NCI-H82 treated with DMSO at 0.1 percent for 48 hours (cell line): ENCODE results near the gene SUSD4.

Source experiments
- DNase-seq: peaks from one replicate; lab custom pipeline; 2025; ENCODE audit not compliant: unreplicated experiment; lab: John Stamatoyannopoulos, UW

Gene SUSD4

GRCh38 chr1:223331301-223331700 is 32.7 kb downstream of the SUSD4 start:
- no peak for DNase-seq

GRCh38 chr1:223330466-223330865 is 33.5 kb downstream of the SUSD4 start:
- DNase-seq, result no peak

GRCh38 chr1:223329664-223330415 is 34.1 kb downstream of the SUSD4 start:
- DNase-seq, result no peak

- DNase-seq, result no peak
Observed at GRCh38 chr1:223329252-223329651, 34.7 kb downstream of the SUSD4 start.

GRCh38 chr1:223328566-223328965 is 35.4 kb downstream of the SUSD4 start:
- DNase-seq, result no peak

GRCh38 chr1:223326776-223327175 is 37.2 kb downstream of the SUSD4 start:
- DNase-seq, result no peak

GRCh38 chr1:223323491-223324484 is 40.2 kb downstream of the SUSD4 start:
- DNase-seq, result no peak

- DNase-seq, result no peak
Observed at GRCh38 chr1:223322868-223323267, 41.1 kb downstream of the SUSD4 start.

GRCh38 chr1:223320959-223321358 is 43.0 kb downstream of the SUSD4 start:
- DNase-seq, result no peak

GRCh38 chr1:223319905-223320580 is 43.9 kb downstream of the SUSD4 start:
- DNase-seq, result no peak

- DNase-seq, result no peak
Observed at GRCh38 chr1:223319398-223319797, 44.6 kb downstream of the SUSD4 start.

GRCh38 chr1:223316082-223316481 is 47.9 kb downstream of the SUSD4 start:
- no peak for DNase-seq

GRCh38 chr1:223315665-223316064 is 48.3 kb downstream of the SUSD4 start:
- no peak for DNase-seq

GRCh38 chr1:223313415-223313754 is 50.6 kb downstream of the SUSD4 start:
- DNase-seq, result no peak

- DNase-seq, result no peak
Observed at GRCh38 chr1:223312705-223313414, 51.1 kb downstream of the SUSD4 start.

- DNase-seq, result no peak
Observed at GRCh38 chr1:223312273-223312672, 51.7 kb downstream of the SUSD4 start.

GRCh38 chr1:223311826-223312225 is 52.1 kb downstream of the SUSD4 start:
- DNase-seq, result no peak

GRCh38 chr1:223308136-223308535 is 55.8 kb downstream of the SUSD4 start:
- DNase-seq, result no peak

- DNase-seq, result no peak
Observed at GRCh38 chr1:223307544-223307943, 56.4 kb downstream of the SUSD4 start.

GRCh38 chr1:223304931-223305330 is 59.0 kb downstream of the SUSD4 start:
- DNase-seq, result no peak

- DNase-seq, result no peak
Observed at GRCh38 chr1:223301371-223301770, 62.6 kb downstream of the SUSD4 start.
